Daoy (cell line): ENCODE measurements around the gene ATP6V1C2. TPM values are rescaled to one million over a fixed set of nuclear protein-coding genes. Genes with fewer than 3 reads are reported as not detected.

ENCODE experiments used
- DNase-seq: peaks from one replicate; pipeline ENCODE4 v3.0.0-alpha.2; 2015; ENCODE audit warnings: low read depth
- total RNA-seq: library from RNA; depleted of rRNA; stranded (reverse); fragments of >200 nt; shearing (Covaris generic); gene quantifications from 2 replicates; pipeline ENCODE4 v1.2.3, GENCODE V29; 2014; rRNA removed

Gene ATP6V1C2
- 0.12 and 0.29 TPM in 2 replicates for total RNA-seq

- DNase-seq, result peak; percentile 40
Observed at GRCh38 chr2:10721396-10722251, at the start of gene ATP6V1C2. Gene ATP6V1C2, plus strand, starts transcription at chr2:10721630. Its CDS starts 1,220 bp downstream, at chr2:10722850.

GRCh38 chr2:10675131-10675530 lies 46.3 kb upstream of the ATP6V1C2 start:
- no peak for DNase-seq

GRCh38 chr2:10678225-10678624 lies 43.2 kb upstream of the ATP6V1C2 start:
- DNase-seq, result no peak

GRCh38 chr2:10680214-10680613 lies 41.2 kb upstream of the ATP6V1C2 start:
- DNase-seq, result no peak

- no peak for DNase-seq
Observed at GRCh38 chr2:10680957-10681356, 40.5 kb upstream of the ATP6V1C2 start.

- no peak for DNase-seq
Observed at GRCh38 chr2:10686176-10686730, 35.2 kb upstream of the ATP6V1C2 start.

- no peak for DNase-seq
Observed at GRCh38 chr2:10688921-10689807, 32.3 kb upstream of the ATP6V1C2 start.

- no peak for DNase-seq
Observed at GRCh38 chr2:10691521-10691920, 29.9 kb upstream of the ATP6V1C2 start.

- DNase-seq, result peak; percentile 21
Observed at GRCh38 chr2:10700078-10700803, 21.2 kb upstream of the ATP6V1C2 start.

- no peak for DNase-seq
Observed at GRCh38 chr2:10704034-10704594, 17.3 kb upstream of the ATP6V1C2 start.

GRCh38 chr2:10706033-10706432 lies 15.4 kb upstream of the ATP6V1C2 start:
- DNase-seq, result no peak

- DNase-seq, result no peak
Observed at GRCh38 chr2:10707831-10708230, 13.6 kb upstream of the ATP6V1C2 start.

GRCh38 chr2:10709290-10709939 lies 12.0 kb upstream of the ATP6V1C2 start:
- peak; percentile 46 for DNase-seq

GRCh38 chr2:10712185-10712809 lies 9.1 kb upstream of the ATP6V1C2 start:
- DNase-seq, result no peak

GRCh38 chr2:10716581-10716980 lies 4.8 kb upstream of the ATP6V1C2 start:
- no peak for DNase-seq

- DNase-seq, result peak; percentile 74
Observed at GRCh38 chr2:10717628-10718027, 3.8 kb upstream of the ATP6V1C2 start.

- DNase-seq, result no peak
Observed at GRCh38 chr2:10720306-10720705, 1.1 kb upstream of the ATP6V1C2 start.

- DNase-seq, result no peak
Observed at GRCh38 chr2:10720947-10721395, 459 bp upstream of the ATP6V1C2 start.

- no peak for DNase-seq
Observed at GRCh38 chr2:10722252-10722825, 909 bp downstream of the ATP6V1C2 start.
